IPS-18a (cell line): ENCODE results near the gene CHST9.
"Not testable (repeated sequence)": the region's sequence is repeated elsewhere in the genome, so short reads cannot be mapped to it uniquely, and the experiment has no call there.

Experiments
- H3K27ac ChIP-seq: one replicate; pipeline ENCODE4 v1.5.1; 2013; ENCODE audit warnings: low read length
- H3K27me3 ChIP-seq: one replicate; pipeline ENCODE4 v1.6.1; 2013; ENCODE audit warnings: mild to moderate bottlenecking, low read length; ENCODE audit not compliant: control insufficient read depth, insufficient read depth
- H3K36me3 ChIP-seq: one replicate; pipeline ENCODE4 v1.6.1; 2013; ENCODE audit warnings: low read depth, low read length; ENCODE audit not compliant: control insufficient read depth
- H3K4me1 ChIP-seq: one replicate; pipeline ENCODE4 v1.6.1; 2013; ENCODE audit warnings: low read depth, low read length; ENCODE audit not compliant: control insufficient read depth
- H3K4me3 ChIP-seq: one replicate; pipeline ENCODE4 v1.5.1; 2013; ENCODE audit warnings: low read length
- H3K9ac ChIP-seq: one replicate; pipeline ENCODE4 v1.6.1; 2013; ENCODE audit warnings: mild to moderate bottlenecking, low read length, moderate library complexity
- H3K9me3 ChIP-seq: one replicate; pipeline ENCODE4 v1.6.1; 2013; ENCODE audit warnings: low read depth, low read length; ENCODE audit not compliant: control insufficient read depth

Gene CHST9

DNA sequence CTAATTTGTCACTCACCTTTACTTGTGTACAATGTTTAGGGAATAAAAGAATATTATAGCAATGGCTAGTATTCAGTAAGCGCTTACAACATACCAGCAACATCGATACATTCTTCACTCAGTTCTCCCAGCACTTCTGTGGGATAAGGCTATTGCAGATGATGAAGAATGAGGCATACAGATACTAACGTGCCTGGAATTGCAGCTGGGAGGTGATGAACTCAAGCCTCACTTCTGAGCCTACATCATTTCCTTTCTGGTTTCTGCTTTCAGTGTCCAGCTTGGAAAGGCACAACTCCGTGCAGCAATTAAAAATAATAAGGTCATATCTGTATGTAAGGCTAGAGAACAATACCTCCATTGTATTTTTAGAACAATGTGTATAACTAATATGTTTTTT, 224.2 kb downstream of the CHST9 start:
- H3K27me3 ChIP-seq: no peaks in the 10 kb centered on the region
- H3K27ac ChIP-seq: no peak overlapping the region
- H3K36me3 ChIP-seq: no peaks in the 10 kb centered on the region
- H3K9ac ChIP-seq: no peak overlapping the region
- H3K4me1 ChIP-seq: peaks cover 13% of the 10 kb centered on the region
- H3K4me3 ChIP-seq: no peak overlapping the region
- H3K9me3 ChIP-seq: no peaks in the 10 kb centered on the region

DNA sequence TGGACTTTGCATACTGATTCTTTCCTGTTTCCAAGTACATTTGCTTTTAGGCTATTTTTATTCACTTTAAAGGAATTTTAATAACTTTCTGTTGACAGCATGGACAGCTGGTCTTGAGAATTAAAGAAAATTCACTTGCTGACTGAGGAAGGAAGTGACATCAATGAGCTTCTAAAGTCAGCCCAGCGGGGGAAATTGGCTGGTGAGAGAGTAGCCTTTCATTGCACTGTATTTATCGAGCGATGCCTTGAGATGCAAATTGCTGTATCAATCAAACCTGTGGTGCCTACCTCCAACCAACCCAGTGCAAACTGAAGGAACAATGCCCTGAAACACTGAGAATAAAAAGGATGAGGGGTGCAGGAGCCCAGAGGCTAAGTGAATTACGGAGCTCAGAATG, 228.2 kb downstream of the CHST9 start:
- Histone ChIP-seq H3K4me3 (peak overlapping the region; percentile 28), H3K4me1 (peaks cover 13% of the 10 kb centered on the region), H3K9me3 (no peaks in the 10 kb centered on the region), H3K9ac (no peak overlapping the region), H3K27me3 (no peaks in the 10 kb centered on the region), H3K27ac (peak overlapping the region; percentile 41), H3K36me3 (no peaks in the 10 kb centered on the region)

DNA sequence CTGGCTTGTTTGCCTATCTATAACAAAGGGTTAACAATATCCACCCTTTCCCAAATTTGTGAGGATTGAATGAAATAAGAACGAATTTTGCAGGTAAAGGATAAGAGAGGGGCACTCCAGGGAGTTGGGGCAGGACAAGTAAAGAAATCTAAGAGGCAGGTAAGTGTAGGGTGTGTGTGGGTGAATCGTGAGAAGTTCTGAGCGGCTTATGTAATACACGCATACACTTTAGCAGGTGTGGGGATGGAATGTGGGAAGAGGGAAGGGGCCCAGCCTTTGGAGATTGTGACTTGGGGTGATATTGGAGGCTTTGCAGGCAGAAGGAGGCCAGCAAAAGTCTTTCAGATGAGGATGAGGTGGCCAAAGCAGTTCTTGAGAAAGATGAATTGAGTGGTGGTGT, 236.4 kb downstream of the CHST9 start:
- Histone ChIP-seq H3K27ac (no peak overlapping the region), H3K27me3 (no peaks in the 10 kb centered on the region), H3K4me1 (no peaks in the 10 kb centered on the region), H3K36me3 (no peaks in the 10 kb centered on the region), H3K9ac (no peak overlapping the region), H3K4me3 (no peak overlapping the region), H3K9me3 (no peaks in the 10 kb centered on the region)

DNA sequence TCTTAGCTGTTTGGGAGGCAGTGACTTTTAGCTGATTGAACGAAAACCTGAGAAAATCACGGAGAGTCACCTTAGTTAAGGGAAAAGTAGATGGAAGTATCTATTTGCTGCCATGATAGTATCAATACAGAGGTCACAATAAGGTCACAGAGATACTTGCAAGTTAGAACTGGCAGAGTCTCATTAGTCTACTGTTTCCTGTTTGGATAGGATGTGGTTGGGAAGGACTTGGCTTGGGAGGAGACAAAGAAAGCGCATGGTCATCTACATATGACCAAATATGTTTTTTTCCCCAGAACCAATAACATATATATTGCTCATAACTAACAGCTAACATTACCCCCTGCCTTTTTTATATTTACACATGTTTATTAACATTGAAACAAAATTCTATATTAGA, 241.2 kb downstream of the CHST9 start:
- Histone ChIP-seq H3K4me3 (no peak overlapping the region), H3K36me3 (no peaks in the 10 kb centered on the region), H3K27ac (no peak overlapping the region), H3K9ac (no peak overlapping the region), H3K27me3 (no peaks in the 10 kb centered on the region), H3K9me3 (no peaks in the 10 kb centered on the region), H3K4me1 (no peaks in the 10 kb centered on the region)

DNA sequence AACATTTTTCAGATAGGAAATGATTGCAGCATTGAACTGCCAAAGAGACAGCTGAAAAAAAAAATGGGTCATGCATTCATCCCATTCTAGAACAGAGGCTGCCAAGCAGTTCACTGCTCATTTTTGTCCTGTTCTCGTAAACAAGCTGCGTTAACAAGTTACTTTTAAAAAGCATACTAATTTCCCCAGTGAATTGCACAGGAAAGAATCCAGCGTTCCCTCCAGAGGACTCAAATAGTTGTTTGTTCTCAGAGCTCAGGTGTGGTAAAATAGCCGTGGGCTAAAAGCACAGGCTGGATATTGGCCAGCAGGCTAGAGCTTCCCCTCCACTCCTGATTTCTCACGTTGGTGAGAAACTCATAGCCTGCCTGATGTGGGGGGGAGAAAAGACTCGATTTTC, 243.5 kb downstream of the CHST9 start:
- H3K27ac ChIP-seq: no peak overlapping the region
- no peaks in the 10 kb centered on the region for H3K4me1 ChIP-seq
- H3K27me3 ChIP-seq: no peaks in the 10 kb centered on the region
- H3K9ac ChIP-seq: no peak overlapping the region
- no peak overlapping the region for H3K4me3 ChIP-seq
- no peaks in the 10 kb centered on the region for H3K36me3 ChIP-seq
- no peaks in the 10 kb centered on the region for H3K9me3 ChIP-seq

DNA sequence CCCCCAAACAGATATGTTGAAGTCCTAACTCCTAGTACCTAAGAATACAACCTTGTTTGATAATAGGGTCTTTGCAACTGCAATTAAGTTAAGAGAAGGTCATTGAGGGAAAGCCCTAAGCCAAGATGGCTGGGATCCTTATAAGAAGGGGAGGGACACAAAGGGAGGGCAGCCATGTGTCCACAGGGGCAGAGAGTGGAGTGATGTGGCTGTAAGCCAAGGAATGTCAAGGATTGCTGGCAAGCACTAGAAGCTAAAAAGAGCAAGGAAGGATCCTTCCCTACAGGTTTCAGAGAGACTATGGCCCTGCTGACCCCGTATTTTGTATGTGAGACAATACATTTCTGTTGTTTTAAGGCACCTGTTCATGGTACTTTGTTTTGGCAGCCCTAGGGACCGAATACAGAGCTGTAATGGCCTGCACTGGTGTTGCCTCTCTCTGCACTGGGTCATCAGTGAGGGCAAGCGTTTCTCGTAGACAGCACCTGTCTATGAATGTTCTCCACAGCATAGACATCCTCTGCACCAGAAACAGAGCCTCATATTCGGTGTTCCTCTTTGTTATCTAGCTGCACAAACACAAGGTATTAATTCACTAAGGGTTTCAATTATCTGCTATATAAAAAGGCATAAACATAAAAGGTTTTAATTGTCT, 244.2 kb downstream of the CHST9 start:
- H3K27ac ChIP-seq: no peak overlapping the region
- H3K9ac ChIP-seq: no peak overlapping the region
- H3K9me3 ChIP-seq: no peaks in the 10 kb centered on the region
- H3K4me1 ChIP-seq: no peaks in the 10 kb centered on the region
- no peak overlapping the region for H3K4me3 ChIP-seq
- no peaks in the 10 kb centered on the region for H3K27me3 ChIP-seq
- H3K36me3 ChIP-seq: no peaks in the 10 kb centered on the region

DNA sequence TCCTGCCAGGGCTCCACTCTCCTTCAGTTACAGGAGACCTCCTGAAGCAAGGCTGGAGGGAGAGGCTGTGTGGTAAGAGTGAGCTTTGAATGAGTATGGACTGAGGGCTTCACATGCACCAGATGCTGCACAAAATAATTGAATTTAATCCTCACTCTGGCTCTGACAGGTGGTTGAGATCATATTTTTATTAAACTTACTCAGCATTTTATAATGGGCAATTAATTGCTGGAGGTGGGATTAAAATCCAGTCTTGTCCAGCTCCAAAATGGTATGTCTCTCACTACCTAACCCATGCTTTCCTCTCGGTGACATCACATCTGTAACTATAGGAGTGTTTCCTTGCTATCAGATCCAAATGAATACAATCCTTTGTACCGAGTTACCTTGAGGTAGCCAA, 253.4 kb downstream of the CHST9 start:
- H3K27me3 ChIP-seq: no peaks in the 10 kb centered on the region
- H3K27ac ChIP-seq: no peak overlapping the region
- H3K9me3 ChIP-seq: no peaks in the 10 kb centered on the region

DNA sequence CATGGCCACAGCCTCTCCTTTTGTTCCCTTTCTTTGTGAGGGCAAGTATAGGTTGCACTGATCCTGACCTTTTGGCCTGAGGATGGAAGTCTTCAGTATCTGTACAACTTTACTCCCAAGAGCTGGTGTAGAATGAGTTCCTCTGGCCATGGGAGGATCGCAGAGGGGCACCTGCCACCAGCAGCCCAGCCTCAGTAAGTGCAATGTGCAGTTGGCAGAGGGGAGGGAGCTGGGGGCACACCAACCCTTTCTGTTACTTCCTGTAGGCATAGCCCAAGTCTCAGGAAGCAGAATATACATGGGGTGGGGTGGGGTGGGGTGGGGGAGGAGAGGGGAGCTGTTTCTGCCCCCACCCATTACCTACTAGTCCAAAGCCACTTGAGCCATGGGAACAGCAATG, 254.5 kb downstream of the CHST9 start:
- Histone ChIP-seq H3K9me3 (no peaks in the 10 kb centered on the region), H3K4me1 (peaks cover 5% of the 10 kb centered on the region), H3K27me3 (no peaks in the 10 kb centered on the region), H3K9ac (no peak overlapping the region), H3K4me3 (no peak overlapping the region), H3K27ac (no peak overlapping the region), H3K36me3 (no peaks in the 10 kb centered on the region)

More for the DNA sequence above, 253.4 kb downstream of the CHST9 start:
- Histone ChIP-seq H3K9ac (no peak overlapping the region), H3K4me1 (peaks cover 5% of the 10 kb centered on the region), H3K36me3 (no peaks in the 10 kb centered on the region), H3K4me3 (no peak overlapping the region)

DNA sequence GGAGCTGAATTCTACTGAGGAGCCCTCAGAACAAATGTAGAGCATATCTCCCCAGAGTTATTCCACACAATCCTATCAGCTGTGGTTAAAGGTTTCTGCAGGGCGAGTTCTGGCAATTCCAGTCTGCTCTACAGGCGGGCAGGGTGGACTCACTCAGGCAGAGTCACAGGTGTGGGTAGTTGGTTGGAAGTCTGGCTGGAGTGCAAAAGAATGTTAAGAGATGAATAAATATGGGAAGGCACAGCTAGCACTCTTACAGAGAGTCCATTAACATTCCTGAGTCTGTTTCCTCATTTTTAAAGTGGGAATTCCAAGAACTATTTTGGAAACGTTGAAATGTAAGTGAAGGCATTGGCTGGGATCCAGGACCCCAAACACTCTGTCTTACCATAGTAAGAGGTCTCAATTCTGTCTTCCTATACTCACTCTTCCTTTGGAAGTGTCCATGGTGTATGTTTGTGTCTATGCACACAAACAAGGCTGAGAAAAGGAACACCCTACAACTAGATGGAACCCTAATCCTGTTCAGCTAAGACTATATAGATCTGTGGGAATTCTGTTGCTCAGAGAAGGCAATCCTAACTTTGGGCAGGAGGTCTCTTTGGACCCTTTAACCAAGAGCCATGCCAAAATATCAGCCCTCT, 256.3 kb downstream of the CHST9 start:
- Histone ChIP-seq H3K9ac (no peak overlapping the region), H3K27me3 (no peaks in the 10 kb centered on the region), H3K4me3 (no peak overlapping the region), H3K36me3 (no peaks in the 10 kb centered on the region), H3K27ac (no peak overlapping the region), H3K9me3 (no peaks in the 10 kb centered on the region), H3K4me1 (peaks cover 5% of the 10 kb centered on the region)

DNA sequence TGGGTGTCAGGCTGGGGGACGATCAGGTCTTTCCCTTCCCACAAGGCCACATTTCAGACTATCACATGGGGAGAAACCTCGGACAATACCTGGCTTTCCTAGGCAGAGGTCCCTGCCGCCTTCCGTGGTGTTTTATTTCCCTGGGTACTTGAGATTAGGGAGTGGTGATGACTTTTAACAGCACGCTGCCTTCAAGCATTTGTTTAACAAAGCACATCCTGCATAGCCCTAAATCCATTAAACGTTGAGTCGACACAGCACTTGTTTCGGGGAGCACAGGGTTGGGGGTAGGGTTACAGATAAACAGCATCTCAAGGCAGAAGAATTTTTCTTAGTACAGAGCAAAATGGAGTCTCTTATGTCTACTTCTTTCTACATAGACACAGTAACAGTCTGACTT, 257.3 kb downstream of the CHST9 start:
- not testable (repeated sequence) for H3K9ac ChIP-seq, H3K4me1 ChIP-seq, H3K27me3 ChIP-seq, H3K27ac ChIP-seq, H3K36me3 ChIP-seq, H3K4me3 ChIP-seq, H3K9me3 ChIP-seq

DNA sequence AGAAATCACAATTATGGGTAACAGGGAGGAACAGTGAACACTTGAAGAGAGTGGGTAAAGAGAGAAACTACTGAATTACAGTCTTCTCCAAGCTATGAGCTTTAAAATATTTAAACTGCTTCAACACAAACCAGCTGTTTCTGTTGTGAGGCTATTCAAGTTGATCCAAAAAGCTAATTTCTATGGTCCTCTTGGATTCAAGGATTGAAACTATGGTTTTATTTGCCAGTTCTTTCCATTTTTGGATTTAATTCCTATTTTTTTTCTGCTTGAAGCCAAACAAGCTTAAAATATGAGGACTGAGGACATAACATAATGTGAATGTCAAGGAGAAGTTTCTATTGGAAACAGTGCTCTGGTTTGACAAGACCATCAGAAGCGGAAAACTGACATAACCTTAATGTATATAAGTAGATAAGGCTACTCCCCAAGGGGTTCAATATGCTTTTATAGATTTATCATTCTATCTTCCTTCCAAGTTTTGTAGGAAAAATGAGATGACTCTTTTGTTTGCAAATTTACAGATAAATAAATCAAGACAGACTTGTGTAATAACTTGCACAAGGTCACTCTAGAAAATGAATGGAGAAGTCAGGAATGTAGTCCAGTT, 258.9 kb downstream of the CHST9 start:
- Histone ChIP-seq H3K36me3 (no peaks in the 10 kb centered on the region), H3K9ac (no peak overlapping the region), H3K4me1 (peaks cover 5% of the 10 kb centered on the region), H3K4me3 (no peak overlapping the region), H3K27me3 (no peaks in the 10 kb centered on the region), H3K9me3 (no peaks in the 10 kb centered on the region), H3K27ac (no peak overlapping the region)

DNA sequence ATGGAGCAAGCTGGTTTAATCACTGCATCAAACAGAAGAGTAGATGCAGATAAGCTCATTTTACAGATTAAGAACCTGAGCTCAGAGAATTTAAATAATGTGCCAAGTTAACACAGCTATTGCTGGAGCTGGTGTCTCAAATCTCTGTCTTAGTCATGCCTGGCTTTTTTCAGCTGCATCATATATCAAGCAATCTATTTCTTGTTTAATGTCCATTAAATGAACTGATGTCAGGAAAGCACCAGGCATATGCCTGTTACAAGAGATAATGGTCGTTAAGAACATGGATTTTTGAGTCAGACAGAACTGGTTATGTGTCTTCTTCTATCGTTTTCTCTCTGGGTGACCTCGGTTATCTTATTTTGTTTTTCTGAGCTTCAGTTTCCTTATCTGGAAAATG, 259.8 kb downstream of the CHST9 start:
- Histone ChIP-seq H3K4me1 (peaks cover 5% of the 10 kb centered on the region), H3K9me3 (no peaks in the 10 kb centered on the region), H3K27me3 (no peaks in the 10 kb centered on the region), H3K36me3 (no peaks in the 10 kb centered on the region), H3K27ac (no peak overlapping the region), H3K9ac (no peak overlapping the region), H3K4me3 (no peak overlapping the region)
